GM18867 (cell line): ENCODE data around the gene MAP6.

Source experiments
- ATAC-seq: cut with Tn5 transposase; IDR thresholded peaks from one replicate; pipeline ENCODE4 v1.9.1; 2021; ENCODE audit warnings: mild to moderate bottlenecking, moderate library complexity; ENCODE audit not compliant: unreplicated experiment

The MAP6 gene

DNA sequence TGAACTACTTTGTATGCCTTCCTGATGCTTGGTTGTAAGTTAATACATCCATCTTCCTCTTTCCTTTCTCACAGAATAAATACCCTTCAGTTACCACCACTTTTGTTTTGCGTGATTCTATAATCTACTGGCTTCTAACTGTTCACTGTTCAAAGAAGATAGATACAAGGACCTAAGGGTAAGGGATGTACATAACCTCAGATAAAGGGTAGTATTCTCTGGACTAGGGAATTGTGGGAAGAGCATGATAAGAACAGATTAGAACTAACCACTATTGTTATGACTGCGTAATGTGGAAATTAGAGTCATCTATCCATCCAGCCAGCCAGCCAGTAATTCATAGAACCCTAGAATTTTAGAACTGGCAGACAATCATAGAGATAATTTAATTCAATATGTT, 36.4 kb downstream of the MAP6 start:
- no peak for ATAC-seq

GRCh38 chr11:75631086-75631730, 37.6 kb downstream of the MAP6 start:
- no peak for ATAC-seq

- no peak for ATAC-seq
Observed at GRCh38 chr11:75627906-75628668, 40.8 kb downstream of the MAP6 start.

GRCh38 chr11:75626889-75627529, 41.8 kb downstream of the MAP6 start:
- no peak for ATAC-seq

DNA sequence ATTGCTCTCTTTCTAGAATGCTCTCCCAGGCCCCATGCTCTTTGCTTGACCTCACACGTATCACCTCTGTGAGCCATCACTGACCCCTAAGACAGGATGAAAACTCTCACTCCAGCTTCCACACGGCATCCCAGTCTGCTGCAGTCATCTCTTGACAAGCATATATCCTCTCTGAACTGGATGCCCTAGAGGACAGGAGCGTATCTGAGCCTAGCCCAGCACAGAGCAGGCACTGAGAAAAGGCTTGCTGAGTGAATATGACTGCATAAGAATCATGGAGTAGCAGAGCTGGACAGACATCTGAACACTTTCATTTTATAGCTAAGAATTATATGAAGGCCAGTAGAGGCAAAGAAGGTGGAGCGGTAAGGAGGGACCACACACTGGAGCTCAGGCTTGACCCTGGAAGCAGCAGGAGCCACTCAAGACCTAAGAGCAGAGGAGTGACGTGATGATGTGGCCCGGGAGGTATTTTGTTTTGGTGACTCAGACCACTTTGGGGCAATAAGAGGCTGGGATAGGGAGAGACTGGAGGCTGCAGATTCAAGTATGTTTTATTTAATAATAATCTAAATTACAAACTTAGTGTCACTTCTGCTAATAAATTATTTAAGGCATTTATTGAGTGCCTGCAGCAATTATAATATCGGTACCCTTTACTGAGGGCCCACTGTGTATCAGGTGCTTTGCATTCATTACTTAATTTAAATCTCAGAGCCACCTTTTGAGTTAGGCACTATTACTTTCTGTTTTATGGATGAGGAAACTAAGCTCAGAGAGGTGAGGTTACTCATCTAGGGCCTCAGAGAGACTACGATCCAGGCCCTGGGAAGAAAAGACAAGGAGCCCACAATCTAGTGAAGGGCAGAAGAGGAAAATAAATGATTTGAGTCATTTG, 42.6 kb downstream of the MAP6 start:
- ATAC-seq: no peak

GRCh38 chr11:75625021-75625420, 43.8 kb downstream of the MAP6 start:
- ATAC-seq: no peak

DNA sequence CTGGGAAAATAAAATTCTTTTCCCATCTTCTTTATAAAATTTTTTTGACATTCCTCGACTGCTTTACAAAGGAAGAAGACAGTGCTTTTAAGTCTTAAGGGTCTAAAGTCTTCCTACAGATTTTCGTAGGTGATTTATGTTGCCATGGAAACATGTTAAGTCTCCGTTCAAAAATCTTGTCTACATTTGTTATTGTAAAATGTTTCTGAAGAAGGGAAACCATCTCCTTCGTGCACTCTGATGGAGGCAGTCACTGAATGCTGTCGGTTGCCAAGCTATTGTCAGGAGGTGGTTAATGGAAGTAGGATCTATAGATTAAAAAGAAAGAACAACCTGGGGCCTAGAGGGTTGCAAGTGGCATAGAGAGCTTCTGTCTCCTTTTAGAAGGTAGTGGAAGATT, 52.6 kb downstream of the MAP6 start:
- ATAC-seq: no peak

- ATAC-seq: no peak
Observed at GRCh38 chr11:75615751-75616150, 53.1 kb downstream of the MAP6 start.

DNA sequence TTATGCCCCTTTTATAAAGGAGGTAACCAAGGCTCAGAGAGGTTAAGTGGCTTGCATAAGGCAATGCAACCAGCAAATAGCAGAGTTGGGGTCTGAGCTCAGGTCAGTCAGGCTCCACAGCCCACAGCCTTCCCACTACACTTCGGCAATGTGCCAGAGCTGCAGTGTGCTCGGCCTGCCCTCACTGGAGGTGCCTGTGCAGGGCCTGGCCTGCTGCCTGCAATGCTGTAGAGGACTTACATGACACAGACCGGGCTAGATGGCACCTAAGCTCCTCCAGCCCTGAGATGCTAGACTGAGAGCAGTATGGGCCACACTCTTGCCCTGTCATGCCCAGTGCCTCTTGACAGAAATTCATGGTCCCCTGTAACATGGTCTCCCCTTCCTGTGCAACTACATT, 57.0 kb downstream of the MAP6 start:
- ATAC-seq: no peak

- no peak for ATAC-seq
Observed at GRCh38 chr11:75606099-75606498, 62.7 kb downstream of the MAP6 start.

DNA sequence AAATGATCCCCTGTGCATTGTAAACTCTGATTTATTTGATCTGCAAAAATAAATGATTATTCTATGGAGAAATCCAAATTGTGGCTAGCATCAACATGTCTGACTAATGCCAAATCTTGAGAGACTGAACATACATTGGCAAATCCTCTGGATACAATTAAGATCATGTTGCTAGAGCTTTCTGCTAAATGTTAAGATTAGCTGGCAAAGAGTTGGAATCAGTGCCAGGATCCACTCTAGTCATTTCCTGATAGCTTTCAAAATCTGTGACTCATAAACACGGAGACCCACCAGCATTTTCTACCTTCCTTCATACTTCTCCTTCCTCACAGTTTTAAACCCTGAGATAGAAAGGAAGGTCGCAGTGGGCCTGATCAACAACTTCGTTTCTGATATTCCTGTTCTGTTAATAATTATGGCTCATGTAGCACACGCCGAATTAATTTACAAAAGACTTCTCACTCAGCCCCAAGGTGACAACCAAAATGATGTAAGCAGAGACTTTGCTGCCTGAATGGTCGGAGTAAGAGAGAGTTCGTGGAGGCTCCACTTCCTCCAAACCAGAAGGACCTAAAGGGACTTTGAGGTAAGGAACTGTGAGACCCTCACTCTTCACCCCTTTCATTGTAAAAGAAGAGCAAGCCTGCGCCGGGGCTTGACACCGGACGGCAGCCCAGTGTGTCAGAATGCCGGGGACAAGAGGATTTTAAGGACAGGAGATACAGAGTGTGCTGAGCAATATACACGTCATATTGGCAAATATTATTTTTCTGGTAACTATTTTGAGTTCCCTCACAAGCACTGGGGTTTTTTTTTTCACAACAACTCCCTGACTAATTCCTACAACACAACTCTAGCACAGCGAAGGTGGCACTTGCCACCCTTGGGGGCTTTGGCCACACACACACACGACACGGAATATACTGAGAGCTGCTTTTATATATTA, 64.8 kb downstream of the MAP6 start:
- no peak for ATAC-seq

- no peak for ATAC-seq
Observed at GRCh38 chr11:75602951-75603350, 65.9 kb downstream of the MAP6 start.

DNA sequence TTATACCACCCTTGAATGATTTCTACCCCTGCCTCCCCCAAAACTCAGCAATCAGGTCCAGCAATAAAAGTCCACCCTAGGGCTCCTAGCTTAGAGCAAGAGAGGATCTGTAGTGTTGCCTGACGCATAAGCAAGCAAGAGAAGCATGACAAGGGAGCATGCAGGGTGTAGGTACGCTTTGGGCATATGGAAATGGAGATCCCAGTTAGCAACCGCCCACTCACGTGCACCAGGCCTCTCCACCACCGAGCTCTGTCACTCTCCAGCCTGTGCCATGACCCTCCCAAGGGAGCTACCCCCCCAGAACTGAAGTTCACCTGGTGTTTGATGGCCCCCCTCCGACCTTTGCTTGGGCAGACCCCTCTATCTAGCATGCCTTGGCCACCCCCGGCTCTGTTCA, 67.3 kb downstream of the MAP6 start:
- ATAC-seq: no peak

GRCh38 chr11:75600356-75600755, 68.5 kb downstream of the MAP6 start:
- no peak for ATAC-seq

DNA sequence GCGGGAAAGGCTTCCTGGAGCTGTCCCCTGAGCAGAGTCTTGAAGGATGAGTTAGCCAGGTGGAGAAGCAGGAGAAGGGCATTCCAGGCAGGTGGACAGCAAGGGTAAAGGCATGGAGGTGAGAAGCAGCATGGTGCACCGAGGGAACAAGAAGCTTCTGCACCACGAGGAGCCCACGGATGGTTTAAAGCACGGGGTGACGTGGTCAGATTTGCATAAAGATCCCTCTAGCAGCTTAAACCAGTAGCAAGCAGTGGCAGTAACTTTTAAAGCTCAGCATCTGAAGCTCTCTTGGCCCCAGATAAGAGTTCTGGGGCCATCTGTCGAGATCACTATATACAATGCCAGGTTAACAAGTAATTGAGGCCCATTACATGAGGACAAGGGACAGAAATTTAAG, 69.9 kb downstream of the MAP6 start:
- no peak for ATAC-seq

GRCh38 chr11:75598264-75598663, 70.6 kb downstream of the MAP6 start:
- no peak for ATAC-seq

DNA sequence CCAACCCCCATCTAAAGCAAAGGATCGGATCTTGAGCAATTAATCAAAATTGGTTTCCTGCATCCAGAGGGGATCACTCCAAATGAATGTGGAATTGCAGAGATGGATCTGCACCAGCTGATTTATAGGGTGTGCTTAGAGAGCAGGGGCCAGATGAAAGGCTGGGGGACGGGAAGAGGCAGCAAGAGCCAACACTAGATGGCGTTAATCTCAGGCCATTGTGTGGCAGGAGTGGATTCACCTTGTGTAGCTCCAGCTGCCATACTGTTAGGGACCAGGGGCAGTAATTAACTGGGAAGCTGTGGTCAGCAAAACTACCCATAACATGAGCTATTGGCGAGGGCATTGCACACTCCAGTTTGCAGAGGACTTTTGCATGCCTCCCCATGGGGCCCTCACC, 71.2 kb downstream of the MAP6 start:
- ATAC-seq: no peak

GRCh38 chr11:75596914-75597313, 71.9 kb downstream of the MAP6 start:
- ATAC-seq: no peak

GRCh38 chr11:75595429-75595828, 73.4 kb downstream of the MAP6 start:
- no peak for ATAC-seq

DNA sequence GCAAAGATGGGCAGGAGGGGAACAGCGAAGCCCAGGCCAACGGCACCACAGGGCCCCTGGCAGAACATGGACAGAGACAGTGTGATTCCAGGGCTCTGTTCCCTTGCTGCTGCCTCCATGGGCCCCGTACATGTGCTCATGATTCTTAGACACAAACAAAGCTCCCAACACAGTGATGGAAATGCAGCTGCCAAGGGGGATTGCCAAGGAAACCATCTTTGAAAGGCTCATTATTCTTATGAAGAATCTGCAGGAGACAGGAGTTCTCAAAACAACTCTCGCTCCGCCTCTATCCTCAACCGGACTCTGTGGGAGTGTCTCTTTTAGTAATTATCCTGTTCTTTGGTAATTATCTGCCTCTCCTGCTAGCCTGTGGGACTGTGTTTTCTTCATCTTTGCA, 74.6 kb downstream of the MAP6 start:
- ATAC-seq: no peak
